HG03064 (cell line): Measurements from ENCODE around the gene ATXN1.

Source experiments
- ATAC-seq: cut with Tn5 transposase; IDR thresholded peaks from one replicate; pipeline ENCODE4 v1.9.1; 2021; ENCODE audit warnings: low read depth; ENCODE audit not compliant: unreplicated experiment

ATXN1 gene

GRCh38 chr6:16749516-16750485 is 11.5 kb downstream of the ATXN1 start:
- ATAC-seq = no peak

GRCh38 chr6:16748025-16748319 is 13.3 kb downstream of the ATXN1 start:
- no peak for ATAC-seq

- ATAC-seq = no peak
These were observed 13.8 kb downstream of the ATXN1 start for GRCh38 chr6:16747232-16748024.

GRCh38 chr6:16746812-16747211 is 14.4 kb downstream of the ATXN1 start:
- no peak for ATAC-seq

- ATAC-seq = no peak
These were observed 14.9 kb downstream of the ATXN1 start for GRCh38 chr6:16746401-16746800.

- ATAC-seq = no peak
These were observed 17.5 kb downstream of the ATXN1 start for GRCh38 chr6:16743664-16744210.

- ATAC-seq = no peak
These were observed 19.1 kb downstream of the ATXN1 start for GRCh38 chr6:16742116-16742515.

GRCh38 chr6:16741112-16742016 is 19.9 kb downstream of the ATXN1 start:
- no peak for ATAC-seq

- ATAC-seq = no peak
These were observed 21.2 kb downstream of the ATXN1 start for GRCh38 chr6:16740097-16740496.

- ATAC-seq = no peak
These were observed 21.9 kb downstream of the ATXN1 start for GRCh38 chr6:16739329-16739801.

- ATAC-seq = no peak
These were observed 23.3 kb downstream of the ATXN1 start for GRCh38 chr6:16737925-16738324.

GRCh38 chr6:16736856-16737775 is 24.1 kb downstream of the ATXN1 start:
- no peak for ATAC-seq

- ATAC-seq = no peak
These were observed 26.2 kb downstream of the ATXN1 start for GRCh38 chr6:16735014-16735413.

- ATAC-seq = no peak
These were observed 28.2 kb downstream of the ATXN1 start for GRCh38 chr6:16733085-16733484.

- ATAC-seq = peak; percentile 99
These were observed 29.7 kb downstream of the ATXN1 start for GRCh38 chr6:16731478-16732051.

GRCh38 chr6:16730738-16731477 is 30.4 kb downstream of the ATXN1 start:
- ATAC-seq = no peak

- no peak for ATAC-seq
These were observed 31.5 kb downstream of the ATXN1 start for GRCh38 chr6:16729744-16730143.

- no peak for ATAC-seq
These were observed 32.0 kb downstream of the ATXN1 start for GRCh38 chr6:16729183-16729691.
